GM19468 (cell line): ENCODE measurements around the gene PRSS2.
"Not testable (repeated sequence)": the region's sequence is repeated elsewhere in the genome, so short reads cannot be mapped to it uniquely, and the experiment has no call there.

Source experiments
- ATAC-seq: cut with Tn5 transposase; IDR thresholded peaks from one replicate; pipeline ENCODE4 v1.9.1; 2021; ENCODE audit warnings: mild to moderate bottlenecking, moderate library complexity, moderate number of reproducible peaks; ENCODE audit not compliant: unreplicated experiment; ENCODE audit errors: extremely low read depth

PRSS2 gene

DNA sequence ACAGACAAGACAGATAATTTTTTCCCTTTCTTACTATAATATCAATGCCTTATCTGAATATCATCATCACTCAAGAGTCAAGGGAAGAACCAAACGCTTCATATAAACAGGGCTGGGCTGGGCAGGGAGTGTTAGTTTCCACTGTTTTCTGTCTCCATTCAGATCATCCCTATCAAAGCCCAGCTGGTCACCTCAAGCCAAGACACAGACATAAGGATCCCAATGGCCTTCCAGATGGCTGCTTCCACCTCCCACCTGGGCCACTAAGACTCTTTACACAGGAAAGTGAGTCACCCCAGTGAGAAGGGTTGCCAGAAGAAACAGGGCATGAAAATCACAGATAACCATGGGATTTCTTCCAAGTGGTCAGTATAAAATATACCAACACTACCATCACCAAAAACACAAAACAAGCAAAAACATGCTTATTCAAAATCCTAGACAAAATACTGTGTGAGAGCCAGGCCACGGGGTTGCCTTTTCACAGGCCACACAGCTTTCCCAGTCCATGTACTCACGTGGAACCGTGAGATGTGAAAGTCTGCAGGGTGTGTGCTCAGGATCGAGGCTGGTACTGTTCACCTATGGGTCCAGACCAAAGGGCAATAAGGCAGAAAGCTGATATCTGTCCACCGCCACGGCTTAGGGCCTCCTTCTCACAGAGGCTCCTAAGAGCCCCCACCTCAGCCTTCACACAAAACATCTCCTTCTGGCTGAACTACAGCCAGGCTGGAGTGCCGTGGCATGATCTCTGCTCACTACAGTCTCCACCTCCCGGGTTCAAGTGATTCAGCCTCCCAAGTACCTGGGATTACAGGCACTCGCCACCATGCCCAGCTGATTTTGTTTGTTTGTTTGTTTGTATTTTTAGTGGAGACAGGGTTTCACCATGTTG is 15.8 kb upstream of the PRSS2 start:
- no peak for ATAC-seq

GRCh38 chr7:142758312-142758711 is 12.5 kb upstream of the PRSS2 start:
- not testable (repeated sequence) for ATAC-seq

GRCh38 chr7:142759433-142759832 is 11.3 kb upstream of the PRSS2 start:
- no peak for ATAC-seq

DNA sequence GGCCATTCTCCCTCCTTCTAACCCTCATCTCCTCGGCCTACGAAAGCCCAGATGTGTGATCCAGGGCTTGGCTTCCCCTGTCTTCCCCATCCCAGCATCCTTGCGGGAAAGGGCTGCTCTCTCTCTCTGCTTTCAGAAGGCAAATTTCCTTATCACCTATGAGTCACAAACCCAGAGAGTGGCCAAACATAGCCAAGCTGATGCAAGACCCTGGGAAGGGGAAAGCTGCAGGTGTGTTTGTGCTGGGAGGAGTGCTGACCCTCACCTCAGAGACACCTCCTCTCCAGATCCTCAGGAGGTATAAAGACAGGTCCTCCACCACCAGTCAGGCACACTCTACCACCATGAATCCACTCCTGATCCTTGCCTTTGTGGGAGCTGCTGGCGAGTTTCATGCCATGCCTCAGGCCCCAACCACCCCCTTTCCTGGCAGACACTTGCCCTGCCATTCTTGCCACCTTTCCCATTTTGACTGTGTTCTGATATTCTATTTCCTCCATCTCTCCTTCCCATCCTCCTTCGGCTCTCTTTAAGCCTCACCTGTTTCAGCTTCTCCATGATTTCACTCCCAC is 10.6 kb upstream of the PRSS2 start:
- no peak for ATAC-seq

GRCh38 chr7:142761606-142762005 is 9.2 kb upstream of the PRSS2 start:
- ATAC-seq = not testable (repeated sequence)

DNA sequence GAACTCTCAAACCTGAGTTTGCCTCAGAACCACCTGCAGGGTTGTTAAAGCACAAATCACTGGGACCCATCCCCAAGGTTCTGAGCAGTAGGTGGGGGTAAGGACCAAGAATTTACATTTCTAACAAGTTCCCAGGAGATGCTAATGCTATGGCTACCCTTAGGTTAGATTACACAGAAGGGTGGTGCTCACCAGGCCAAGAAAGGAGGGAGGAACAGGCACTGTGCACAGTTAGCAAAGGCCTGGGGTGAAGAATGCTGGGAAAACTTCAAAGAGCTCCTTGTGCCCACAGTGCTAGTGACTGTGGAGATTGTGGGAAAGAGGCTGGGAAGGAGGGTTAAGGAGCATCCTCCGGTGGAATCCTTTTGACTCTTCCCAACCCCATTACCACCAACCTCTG is 8.7 kb upstream of the PRSS2 start:
- no peak for ATAC-seq

GRCh38 chr7:142767451-142767850 is 3.3 kb upstream of the PRSS2 start:
- no peak for ATAC-seq

DNA sequence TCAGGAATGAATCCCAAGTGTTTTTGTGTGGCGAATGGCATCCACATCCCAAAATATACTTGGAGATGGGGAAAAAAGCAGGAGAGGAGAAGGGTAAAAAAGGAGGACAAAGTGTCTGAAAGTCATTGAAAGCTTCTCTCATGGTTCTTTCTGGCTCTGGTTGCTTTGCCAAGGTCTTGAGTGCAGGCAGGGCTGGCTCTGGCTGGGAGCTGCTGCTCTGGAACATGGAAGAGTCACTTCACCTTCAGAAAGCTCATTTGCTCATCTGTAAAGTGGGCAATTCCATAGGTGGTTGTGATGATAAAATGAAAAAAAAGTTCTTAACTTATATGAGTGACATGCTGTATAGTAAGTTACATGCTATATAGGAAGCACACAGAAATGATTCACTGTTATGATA is 2.9 kb upstream of the PRSS2 start:
- ATAC-seq = no peak

GRCh38 chr7:142768885-142769284 is 1.9 kb upstream of the PRSS2 start:
- not testable (repeated sequence) for ATAC-seq

DNA sequence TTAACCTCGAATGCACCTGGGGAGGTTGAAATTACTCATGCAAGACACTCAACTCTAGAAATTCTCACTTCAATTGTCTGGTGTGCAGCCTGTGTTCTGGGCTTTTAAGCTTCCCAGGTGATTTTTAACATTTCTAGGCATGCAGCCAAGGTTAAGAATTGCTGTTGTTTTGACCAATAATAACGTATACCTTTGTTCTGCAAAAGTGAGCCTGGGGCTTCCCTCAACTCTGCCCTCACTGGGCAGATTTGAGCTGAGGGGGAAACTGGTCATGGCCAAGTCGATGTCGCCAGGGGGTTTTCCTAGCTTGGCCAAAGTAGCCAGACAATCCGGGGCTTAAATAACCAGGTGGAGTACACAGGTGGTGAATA is 568 bp downstream of the PRSS2 start:
- ATAC-seq = peak; percentile 89

GRCh38 chr7:142772051-142772450 is 1.3 kb downstream of the PRSS2 start:
- no peak for ATAC-seq

GRCh38 chr7:142772673-142773072 is 1.9 kb downstream of the PRSS2 start:
- no peak for ATAC-seq

GRCh38 chr7:142773230-142773629 is 2.5 kb downstream of the PRSS2 start:
- ATAC-seq = no peak

DNA sequence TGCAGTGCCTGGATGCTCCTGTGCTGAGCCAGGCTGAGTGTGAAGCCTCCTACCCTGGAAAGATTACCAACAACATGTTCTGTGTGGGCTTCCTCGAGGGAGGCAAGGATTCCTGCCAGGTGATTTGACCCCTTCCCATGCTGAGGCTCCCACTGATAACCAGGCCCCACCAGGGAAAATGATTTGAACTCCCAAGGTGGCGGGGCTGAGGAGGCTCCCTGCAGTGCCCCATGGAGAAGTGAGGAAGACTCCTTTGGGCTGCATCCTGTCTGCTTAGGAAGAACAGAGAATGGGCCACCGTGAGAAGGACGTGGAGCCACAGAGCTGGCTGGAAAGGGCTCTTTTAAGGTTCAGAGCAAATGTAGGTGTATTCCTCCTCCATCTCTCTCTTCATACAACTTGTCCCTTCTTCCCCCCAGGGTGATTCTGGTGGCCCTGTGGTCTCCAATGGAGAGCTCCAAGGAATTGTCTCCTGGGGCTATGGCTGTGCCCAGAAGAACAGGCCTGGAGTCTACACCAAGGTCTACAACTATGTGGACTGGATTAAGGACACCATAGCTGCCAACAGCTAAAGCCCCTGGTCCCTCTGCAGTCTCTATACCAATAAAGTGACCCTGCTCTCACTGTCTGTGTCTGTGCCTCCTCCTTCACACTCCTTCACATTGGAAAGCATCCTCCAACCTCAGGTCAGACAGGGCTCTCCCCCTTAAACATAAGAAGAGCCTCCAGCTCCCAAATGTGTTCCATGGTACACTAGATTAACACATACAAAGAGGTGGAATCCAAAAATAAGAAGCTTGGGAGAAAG is 3.4 kb downstream of the PRSS2 start:
- ATAC-seq = no peak

GRCh38 chr7:142774826-142775225 is 4.1 kb downstream of the PRSS2 start:
- ATAC-seq = no peak

DNA sequence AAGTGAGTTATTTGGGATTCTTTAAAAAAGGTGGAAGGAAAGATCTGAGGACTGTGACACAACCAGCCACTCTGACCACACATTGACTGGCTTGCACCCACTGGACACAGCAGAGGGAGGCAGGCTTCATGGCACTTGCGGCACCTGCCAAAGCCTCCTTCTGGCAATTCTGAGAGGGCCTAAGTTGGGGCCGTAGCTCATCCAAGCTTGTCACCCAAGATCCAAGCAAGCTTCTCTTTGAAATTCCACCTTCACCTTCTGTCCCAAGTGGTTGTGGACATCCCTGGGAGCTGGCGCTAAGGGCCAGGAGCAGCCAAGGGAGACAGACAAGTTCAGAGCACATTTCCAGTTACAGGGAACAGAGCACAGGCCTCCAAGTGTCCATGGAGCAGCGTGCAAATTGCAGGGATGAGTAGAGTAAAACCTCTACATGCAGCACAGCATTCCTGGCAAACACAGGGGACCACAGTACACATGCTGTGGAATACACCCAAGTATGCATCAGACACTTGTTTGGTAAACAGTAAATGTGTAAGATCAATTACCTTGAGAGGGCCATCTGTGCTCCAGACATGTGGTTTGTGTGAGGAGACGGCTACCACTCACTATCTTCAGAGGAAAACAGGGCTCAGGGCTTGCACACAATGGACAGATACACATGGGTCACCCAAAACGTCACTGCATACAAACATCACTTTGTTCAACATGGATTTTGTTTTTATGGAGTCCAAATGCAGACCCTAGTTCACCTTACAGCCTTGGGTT is 4.8 kb downstream of the PRSS2 start:
- not testable (repeated sequence) for ATAC-seq

DNA sequence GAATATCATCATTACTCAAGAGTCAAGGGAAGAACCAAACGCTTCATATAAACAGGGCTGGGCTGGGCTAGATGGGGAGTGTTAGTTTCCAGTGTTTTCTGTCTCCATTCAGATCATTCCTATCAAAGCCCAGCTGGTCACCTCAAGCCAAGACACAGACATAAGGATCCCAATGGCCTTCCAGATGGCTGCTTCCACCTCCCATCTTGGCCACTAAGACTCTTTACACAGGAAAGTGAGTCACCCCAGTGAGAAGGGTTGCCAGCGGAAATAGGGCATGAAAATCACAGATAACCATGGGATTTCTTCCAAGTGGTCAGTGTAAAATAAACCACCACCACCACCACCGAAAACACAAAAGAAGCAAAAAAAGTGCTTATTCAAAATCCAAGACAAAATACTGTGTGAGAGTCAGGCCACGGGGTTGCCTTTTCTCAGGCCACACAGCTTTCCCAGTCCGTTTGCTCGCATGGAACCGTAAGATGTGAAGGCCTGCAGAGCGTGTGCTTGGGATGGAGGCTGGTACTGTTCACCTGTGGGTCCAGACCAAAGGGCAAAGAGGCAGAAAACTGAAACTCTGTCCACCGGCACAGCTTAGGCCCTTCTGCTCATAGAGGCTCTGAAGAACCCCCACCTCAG is 5.6 kb downstream of the PRSS2 start:
- no peak for ATAC-seq

- ATAC-seq = not testable (repeated sequence)
Observed at GRCh38 chr7:142776845-142777225, 6.1 kb downstream of the PRSS2 start.

DNA sequence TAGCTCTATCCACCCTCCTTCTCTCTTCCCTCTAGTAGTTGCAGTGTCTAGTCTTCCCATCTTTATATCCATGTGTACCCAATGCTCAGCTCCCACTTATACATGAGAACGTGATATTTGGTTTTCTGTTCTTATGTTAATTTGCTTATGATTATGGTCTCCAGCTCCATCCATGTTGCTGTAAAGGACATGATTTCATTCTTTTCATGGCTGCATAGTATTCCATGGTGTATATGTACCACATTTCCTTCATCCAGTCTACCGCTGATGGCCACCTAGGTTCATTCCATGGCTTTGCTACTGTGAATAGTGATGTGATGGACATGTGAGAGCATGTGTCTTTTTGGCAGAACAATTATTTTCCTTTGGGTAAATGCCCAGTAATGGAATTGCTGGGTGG is 6.5 kb downstream of the PRSS2 start:
- no peak for ATAC-seq
